ENCODE measurements around the gene EFCC1. TPM values are rescaled to one million over a fixed set of nuclear protein-coding genes. Genes with fewer than 3 reads are reported as not detected.

The EFCC1 gene
- polyA plus RNA-seq (2013, experiment 1 of 2; ENCODE audit: insufficient read length), result 0.15 TPM
- 0.09 TPM for polyA plus RNA-seq (2013, experiment 2 of 2; ENCODE audit: insufficient read length)

GRCh38 chr3:129001101-129001805 is at the start of gene EFCC1:
Gene EFCC1 (plus strand): TSS chr3:129001304. CDS start chr3:129001629, 325 bp downstream.
- DNase-seq, result no peak

GRCh38 chr3:128956440-128956839 is 44.7 kb upstream of the EFCC1 start:
- no peak for DNase-seq

GRCh38 chr3:128965280-128965679 is 35.8 kb upstream of the EFCC1 start:
- DNase-seq, result no peak

DNA sequence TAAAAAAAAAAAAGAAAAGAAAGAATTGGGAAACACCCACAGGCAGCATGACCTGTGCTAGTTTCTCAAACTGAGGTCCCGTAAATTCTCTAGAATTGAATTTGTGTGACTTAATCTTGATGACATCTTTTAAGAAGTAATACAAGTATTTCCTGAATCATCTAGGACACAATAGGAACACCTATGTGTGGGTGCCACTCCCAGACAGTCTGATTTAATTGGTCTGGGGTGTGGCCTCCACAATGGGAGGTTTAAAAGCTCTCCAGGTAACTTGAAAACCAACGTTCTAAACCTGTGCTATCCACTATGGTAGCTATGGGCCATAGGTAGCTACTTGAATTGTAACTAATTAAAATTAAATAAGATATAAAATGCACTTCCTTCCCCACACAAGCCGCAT is 35.3 kb upstream of the EFCC1 start:
- no peak for DNase-seq

- no peak for DNase-seq
Measured at GRCh38 chr3:128967748-128968355, 33.3 kb upstream of the EFCC1 start.

GRCh38 chr3:128969993-128970739 is 30.9 kb upstream of the EFCC1 start:
- peak; percentile 35 for DNase-seq

GRCh38 chr3:128970740-128971047 is 30.4 kb upstream of the EFCC1 start:
- DNase-seq, result no peak

DNA sequence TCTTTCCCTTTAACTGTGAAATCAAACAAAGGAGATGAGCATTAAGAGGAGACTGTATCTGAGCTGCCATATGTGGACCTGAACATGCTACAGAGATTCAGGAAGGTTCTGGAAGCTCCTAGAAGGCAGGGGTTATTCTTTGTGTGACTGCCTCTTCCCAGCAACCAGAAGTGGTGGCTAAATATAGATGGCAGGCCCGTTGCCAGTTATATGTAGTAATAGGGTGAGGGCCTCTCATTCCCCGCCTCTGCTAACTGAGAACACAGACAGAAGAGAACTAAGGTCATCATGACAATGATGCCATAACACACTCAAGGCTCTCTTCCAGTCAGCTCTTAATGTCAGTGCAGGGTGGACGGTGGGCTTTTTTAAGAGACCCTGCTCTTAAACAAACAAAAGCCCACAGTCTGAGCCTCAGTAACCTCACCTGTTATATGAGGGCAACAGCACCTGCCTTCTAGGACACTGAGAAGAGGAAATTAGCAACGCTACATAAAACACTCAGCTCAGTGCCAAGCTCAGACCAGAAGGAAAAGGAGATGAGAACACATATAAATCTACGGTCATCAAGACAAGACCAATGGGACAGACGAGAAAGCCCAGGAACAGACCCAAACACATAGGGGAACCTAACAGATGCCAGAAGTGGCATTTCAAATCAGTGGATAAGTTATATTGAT is 29.5 kb upstream of the EFCC1 start:
- DNase-seq, result peak; percentile 17

DNA sequence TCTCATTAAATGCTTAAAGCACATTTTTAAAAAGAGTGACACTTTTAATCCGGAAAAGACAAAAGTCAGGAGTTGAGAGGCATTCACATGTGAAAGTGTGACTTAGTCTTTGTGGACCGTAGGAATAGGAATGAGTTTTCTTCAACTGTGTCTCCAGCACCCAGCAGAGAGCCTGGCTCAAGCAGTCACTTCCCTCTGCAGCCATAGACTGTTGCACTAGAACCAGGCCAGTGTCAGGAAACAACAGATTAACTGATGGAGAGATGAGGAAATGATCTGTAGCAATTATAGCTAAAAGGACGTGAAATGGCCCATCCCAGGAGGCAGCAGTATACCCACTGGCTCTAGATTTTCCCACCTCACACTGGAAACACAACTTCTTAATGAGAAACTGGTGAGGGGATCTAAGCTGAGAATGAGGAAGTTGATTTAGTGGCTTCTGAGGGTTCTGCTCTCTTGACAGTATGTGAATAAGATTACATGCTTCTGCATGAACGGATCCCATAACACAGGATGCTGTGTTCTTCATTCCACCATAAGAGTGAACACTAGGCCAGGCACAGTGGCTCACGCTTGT is 27.0 kb upstream of the EFCC1 start:
- no peak for DNase-seq

DNA sequence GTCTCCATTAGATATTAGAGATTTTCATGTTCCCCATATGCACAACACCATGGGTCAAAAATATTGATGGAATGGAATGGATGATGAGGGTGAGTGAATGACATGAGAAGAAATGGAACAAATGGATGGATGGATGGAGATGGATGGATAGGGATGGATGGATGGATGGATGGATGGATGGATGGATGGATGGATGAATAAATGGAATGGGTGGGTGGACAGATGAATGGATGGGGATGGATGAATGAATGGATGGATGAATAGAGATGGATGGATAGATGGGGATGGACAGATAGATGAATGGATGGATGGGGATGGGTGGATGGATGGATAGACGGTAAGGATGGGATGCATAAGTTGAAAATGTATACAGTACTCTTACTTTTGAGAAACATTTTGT is 25.8 kb upstream of the EFCC1 start:
- no peak for DNase-seq

DNA sequence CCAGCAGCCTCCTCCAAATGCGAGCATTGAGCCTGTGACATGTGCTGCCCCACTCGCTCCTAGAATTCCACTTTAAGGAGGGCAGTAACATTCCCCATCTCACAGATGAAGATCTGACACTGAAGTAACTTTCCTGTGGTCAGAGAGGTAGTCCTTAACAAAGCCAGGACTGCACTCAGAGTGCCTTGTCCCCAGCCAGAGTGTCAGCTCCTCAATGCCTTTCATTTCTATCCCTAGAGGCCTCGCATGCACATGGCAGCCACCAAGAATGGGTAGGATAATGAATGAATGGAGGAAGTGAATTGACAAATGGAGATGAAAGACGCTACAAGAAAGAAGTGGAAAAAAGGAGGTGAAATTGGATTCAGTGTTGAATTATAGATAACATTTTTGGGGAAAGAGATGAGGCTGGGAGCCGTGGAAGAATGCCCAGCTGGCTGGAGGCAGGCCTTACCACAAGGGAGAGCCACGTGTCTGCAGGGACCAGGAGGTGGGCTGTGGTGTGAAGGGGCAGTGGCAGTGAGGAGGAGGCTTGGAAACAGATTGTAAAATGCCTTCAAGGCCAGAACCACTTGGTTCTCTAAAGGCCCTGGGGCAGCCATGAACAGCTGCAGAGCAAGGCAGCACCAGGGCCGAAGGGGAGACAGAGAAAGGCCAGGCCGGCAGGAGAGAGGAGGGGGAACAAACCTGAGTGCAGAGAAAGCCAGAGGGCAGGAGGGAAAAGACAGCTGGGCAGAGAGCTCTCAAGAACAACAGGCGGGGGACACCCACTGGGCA is 17.6 kb upstream of the EFCC1 start:
- no peak for DNase-seq

GRCh38 chr3:128984596-128984995 is 16.5 kb upstream of the EFCC1 start:
- DNase-seq, result no peak

DNA sequence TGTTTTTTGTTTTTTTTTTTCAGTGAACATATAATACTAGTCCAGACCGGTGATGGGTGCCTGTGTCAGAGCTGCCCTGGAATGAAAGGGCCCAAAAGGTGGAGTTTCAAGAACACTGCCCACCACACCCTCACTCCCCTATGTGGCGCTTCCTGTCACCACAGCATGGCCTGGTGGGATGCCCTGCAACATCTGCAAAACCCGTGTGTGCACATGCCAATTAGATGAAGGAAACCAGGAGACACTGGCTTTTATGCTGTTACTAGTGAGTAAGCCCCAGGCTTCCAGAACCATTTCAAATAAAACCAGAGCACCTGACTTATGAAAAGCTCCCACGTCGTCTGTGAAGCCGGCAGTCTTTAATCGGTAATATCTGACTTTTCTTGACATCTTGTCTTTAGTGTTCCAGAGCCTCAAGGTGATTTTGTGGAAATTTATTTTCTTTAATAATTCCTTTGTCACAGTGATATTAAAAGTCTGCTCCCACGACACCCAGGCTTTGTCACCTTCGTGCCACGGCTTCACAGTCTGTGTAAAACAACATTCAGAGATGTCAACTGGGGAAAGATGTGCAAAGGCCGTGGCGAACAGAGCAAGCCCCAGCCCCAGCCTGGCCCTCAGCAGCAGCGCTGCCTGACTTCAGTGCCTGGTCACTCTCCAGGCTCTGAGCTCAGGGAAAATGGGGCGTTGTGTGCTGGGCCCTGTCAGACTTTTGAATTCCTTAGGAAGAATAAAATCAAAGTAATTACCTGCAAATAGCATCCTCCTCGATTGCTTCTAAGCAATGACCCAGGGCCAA is 13.6 kb upstream of the EFCC1 start:
- DNase-seq, result no peak

DNA sequence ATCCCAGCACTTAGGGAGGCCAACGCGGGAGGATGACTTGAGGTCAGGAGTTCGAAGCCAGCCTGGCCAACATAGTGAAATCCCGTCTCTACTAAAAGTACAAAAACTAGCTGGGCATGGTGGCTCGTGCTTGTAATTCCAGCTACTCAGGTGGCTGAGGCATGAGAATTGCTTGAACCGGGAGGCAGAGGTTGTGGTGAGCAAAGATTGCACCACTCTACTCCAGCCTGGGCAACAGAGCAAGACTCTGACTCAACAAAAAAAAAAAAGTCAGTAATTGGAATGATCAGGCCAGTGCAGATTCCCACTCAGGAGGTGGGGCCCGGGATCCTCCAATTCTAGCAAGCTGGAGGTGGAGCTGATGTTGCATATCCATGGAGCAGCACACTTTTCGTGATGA is 12.8 kb upstream of the EFCC1 start:
- no peak for DNase-seq

DNA sequence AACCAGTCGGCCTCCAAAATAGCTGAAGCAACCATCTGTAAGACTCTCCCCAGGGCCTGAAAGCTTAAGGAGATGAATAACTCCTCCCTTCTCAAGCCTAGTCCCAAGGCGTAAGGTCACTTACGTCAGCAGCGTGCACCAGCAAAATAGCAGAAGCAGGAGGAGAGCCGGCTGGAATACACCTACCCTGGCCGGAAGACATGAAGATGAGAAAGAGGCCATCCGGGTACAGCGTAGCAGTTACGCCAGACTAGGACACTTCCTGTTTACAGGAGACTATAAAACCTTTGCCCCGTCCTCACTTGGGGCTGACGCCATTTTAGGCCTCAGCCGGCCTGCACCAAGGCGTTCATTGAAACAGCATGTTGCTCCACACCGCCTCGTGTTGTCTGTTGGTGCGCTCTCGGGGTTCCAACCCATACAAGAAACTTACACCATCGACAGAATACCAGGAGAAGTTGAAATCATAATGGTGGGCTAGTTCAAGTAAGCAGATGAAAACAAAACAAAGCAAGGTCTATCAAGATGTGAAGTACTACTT is 9.7 kb upstream of the EFCC1 start:
- no peak for DNase-seq

DNA sequence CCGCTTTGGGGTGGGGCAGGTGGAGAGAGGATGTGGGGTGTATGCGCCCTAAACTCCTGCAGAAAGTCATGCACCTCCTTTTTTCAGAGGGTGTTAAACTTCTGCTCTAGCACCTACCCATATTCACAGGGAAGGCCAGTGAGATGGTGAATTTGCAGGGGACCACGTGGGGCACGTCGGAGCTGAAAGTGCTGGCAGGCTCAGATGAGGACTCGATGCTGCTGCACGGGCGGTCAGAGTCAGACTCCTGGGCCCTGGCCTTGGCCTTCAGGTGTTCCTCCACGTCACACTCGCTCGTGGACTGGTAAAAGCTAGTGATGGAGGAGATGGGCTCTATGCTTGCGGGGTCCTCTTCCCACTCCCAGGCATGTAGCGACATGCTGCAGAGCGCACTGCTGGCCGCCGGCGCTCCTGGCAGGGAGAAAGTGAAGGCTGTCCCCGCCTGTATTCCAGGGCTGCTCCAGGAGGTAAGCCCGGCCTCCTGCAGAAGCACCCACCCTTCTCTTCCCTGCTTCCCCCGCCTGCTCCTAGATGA is 8.1 kb upstream of the EFCC1 start:
- no peak for DNase-seq

DNA sequence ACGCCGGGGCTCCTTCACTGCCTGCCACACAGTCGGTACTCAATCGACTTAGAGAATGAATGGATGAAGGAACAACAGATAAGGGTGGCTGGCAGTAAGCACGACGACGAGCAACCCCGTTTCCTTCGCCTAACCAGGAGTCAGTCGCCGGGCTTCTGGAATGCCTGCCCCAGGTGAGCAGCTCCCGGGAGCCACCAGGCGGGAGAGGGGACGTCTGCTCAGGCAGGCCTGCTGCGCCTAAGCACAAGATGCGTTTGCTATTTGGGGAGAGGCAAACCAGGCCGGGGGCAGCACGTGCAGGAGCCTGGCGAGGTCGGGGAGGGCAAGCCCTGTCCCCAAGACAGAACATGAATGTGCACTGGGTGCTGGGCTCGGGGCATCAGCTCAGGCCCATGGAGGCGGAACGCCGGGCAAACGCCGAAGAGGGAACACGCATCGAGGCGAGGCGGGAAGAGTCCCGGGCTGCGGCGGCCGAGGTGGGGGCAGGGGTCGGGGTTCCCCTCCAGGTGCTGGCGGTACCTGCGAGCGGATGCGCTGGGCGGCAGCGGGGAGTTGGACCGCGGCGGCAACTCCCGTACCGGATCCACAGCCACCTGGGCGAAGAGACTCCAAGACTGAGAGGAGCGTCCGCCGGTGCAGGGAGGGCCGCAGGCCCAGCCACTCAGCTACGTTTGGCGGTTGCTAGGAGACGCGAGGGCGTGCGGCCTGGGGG is 7.5 kb upstream of the EFCC1 start, which contains the start of gene CFAP92:
CFAP92 (minus strand) TSS at position 616 of the 712 bp plus-strand sequence. CDS start 772 bp downstream, outside the sequence.
- peak; percentile 58 for DNase-seq

- DNase-seq, result no peak
Measured at GRCh38 chr3:128994173-128994512, 7.0 kb upstream of the EFCC1 start.
